PC-9 (cell line): ENCODE measurements around the gene NTM.

Experiments used
- EZH2 ChIP-seq: fragments of 200-600 bp; sonication (generic); IDR thresholded peaks from 2 replicates; pipeline ENCODE4 v1.8.0; 2017; ENCODE audit warnings: antibody characterized with exemption, low read depth
- TF ChIP-seq, protein P1 (sequence below): fragments of 200-600 bp; sonication (generic); conservative IDR thresholded peaks from 2 replicates; pipeline ENCODE4 v1.6.1; 2017; ENCODE audit warnings: mixed run types, antibody characterized with exemption, mild to moderate bottlenecking, moderate library complexity

DNA sequence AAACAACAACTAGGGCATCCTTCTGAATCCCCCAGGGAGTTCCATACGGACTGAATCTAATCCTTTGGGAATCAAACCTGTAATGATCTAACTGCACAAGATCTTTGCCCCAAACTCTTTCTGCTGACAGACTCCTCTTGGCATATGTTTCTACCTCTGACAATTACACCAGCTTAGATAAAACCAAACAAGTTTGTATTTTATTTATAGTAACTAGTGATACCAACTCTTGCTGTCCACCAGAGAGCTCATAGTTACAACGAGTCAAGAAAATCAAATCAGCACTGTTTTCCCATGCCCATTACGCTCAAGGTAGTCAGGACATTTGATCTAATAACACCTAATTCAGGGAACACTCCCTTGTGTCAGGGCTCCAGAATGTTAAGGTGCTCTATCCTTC, 972.0 kb downstream of the NTM start:
- TF ChIP-seq, protein P1, sequence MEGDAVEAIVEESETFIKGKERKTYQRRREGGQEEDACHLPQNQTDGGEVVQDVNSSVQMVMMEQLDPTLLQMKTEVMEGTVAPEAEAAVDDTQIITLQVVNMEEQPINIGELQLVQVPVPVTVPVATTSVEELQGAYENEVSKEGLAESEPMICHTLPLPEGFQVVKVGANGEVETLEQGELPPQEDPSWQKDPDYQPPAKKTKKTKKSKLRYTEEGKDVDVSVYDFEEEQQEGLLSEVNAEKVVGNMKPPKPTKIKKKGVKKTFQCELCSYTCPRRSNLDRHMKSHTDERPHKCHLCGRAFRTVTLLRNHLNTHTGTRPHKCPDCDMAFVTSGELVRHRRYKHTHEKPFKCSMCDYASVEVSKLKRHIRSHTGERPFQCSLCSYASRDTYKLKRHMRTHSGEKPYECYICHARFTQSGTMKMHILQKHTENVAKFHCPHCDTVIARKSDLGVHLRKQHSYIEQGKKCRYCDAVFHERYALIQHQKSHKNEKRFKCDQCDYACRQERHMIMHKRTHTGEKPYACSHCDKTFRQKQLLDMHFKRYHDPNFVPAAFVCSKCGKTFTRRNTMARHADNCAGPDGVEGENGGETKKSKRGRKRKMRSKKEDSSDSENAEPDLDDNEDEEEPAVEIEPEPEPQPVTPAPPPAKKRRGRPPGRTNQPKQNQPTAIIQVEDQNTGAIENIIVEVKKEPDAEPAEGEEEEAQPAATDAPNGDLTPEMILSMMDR: no peak
- TF ChIP-seq EZH2: no peak
